PFSK-1 (cell line): ENCODE results near the gene ABL2.

ENCODE experiments used
- POLR2AphosphoS5 ChIP-seq: IDR thresholded peaks from 2 replicates; pipeline ENCODE4 v1.6.1; 2012; ENCODE audit warnings: low read depth, mild to moderate bottlenecking, control low read depth, low read length, moderate library complexity
- SIN3A ChIP-seq: IDR thresholded peaks from 2 replicates; pipeline ENCODE4 v1.6.1; 2012; ENCODE audit warnings: mild to moderate bottlenecking, low read length, moderate library complexity, borderline replicate concordance; ENCODE audit not compliant: insufficient read depth
- TAF1 ChIP-seq: IDR thresholded peaks from 2 replicates; pipeline ENCODE4 v1.6.1; 2012; ENCODE audit warnings: low read length, control low read depth, borderline replicate concordance; ENCODE audit not compliant: insufficient read depth
- TF ChIP-seq, protein P1 (sequence below), 2 experiments: IDR thresholded peaks; 2 replicates each; pipeline versions ENCODE4 v1.6.1 to v1.8.0; 2011 to 2012; ENCODE audit warnings: low read depth in 2 of 2, low read length in 2 of 2, control low read depth in 1 of 2, inconsistent platforms in 1 of 2, mild to moderate bottlenecking in 1 of 2, moderate library complexity in 1 of 2; ENCODE audit not compliant: insufficient read depth in 1 of 2

- TF ChIP-seq TAF1 (no peak), POLR2AphosphoS5 (no peak), SIN3A (no peak)
- TF ChIP-seq, protein P1, sequence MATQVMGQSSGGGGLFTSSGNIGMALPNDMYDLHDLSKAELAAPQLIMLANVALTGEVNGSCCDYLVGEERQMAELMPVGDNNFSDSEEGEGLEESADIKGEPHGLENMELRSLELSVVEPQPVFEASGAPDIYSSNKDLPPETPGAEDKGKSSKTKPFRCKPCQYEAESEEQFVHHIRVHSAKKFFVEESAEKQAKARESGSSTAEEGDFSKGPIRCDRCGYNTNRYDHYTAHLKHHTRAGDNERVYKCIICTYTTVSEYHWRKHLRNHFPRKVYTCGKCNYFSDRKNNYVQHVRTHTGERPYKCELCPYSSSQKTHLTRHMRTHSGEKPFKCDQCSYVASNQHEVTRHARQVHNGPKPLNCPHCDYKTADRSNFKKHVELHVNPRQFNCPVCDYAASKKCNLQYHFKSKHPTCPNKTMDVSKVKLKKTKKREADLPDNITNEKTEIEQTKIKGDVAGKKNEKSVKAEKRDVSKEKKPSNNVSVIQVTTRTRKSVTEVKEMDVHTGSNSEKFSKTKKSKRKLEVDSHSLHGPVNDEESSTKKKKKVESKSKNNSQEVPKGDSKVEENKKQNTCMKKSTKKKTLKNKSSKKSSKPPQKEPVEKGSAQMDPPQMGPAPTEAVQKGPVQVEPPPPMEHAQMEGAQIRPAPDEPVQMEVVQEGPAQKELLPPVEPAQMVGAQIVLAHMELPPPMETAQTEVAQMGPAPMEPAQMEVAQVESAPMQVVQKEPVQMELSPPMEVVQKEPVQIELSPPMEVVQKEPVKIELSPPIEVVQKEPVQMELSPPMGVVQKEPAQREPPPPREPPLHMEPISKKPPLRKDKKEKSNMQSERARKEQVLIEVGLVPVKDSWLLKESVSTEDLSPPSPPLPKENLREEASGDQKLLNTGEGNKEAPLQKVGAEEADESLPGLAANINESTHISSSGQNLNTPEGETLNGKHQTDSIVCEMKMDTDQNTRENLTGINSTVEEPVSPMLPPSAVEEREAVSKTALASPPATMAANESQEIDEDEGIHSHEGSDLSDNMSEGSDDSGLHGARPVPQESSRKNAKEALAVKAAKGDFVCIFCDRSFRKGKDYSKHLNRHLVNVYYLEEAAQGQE (IDR thresholded peaks at IDR 0.05; ENCODE audit: insufficient read depth in 1 of 2, low read depth in 2 of 2, low read length in 2 of 2): no peak
Measured at GRCh38 chr1:179090522-179090921, 139.0 kb downstream of the ABL2 start.
